HUES48 (cell line): Measurements from ENCODE around the gene PITPNC1.

Experiments
- H3K27ac ChIP-seq: one replicate; pipeline ENCODE4 v1.7.0; 2013; ENCODE audit warnings: low read depth, low read length, inconsistent platforms
- H3K27me3 ChIP-seq: 2 replicates; pipeline ENCODE4 v1.6.1; 2013; ENCODE audit warnings: mild to moderate bottlenecking, low read length; ENCODE audit not compliant: control insufficient read depth, insufficient read depth
- H3K36me3 ChIP-seq: 2 replicates; pipeline ENCODE4 v1.6.1; 2013; ENCODE audit warnings: low read length; ENCODE audit not compliant: control insufficient read depth, insufficient read depth
- H3K4me1 ChIP-seq: 2 replicates; pipeline ENCODE4 v1.6.1; 2013; ENCODE audit warnings: mild to moderate bottlenecking, low read length; ENCODE audit not compliant: control insufficient read depth, insufficient read depth
- H3K4me3 ChIP-seq: 2 replicates; pipeline ENCODE4 v1.5.1; 2013; ENCODE audit warnings: mild to moderate bottlenecking, low read depth, low read length
- H3K9ac ChIP-seq: 2 replicates; pipeline ENCODE4 v1.6.1; 2013; ENCODE audit warnings: mild to moderate bottlenecking, low read depth, low read length, moderate library complexity
- H3K9me3 ChIP-seq: 2 replicates; pipeline ENCODE4 v1.6.1; 2013; ENCODE audit warnings: low read length; ENCODE audit not compliant: control insufficient read depth, insufficient read depth

Gene PITPNC1

DNA sequence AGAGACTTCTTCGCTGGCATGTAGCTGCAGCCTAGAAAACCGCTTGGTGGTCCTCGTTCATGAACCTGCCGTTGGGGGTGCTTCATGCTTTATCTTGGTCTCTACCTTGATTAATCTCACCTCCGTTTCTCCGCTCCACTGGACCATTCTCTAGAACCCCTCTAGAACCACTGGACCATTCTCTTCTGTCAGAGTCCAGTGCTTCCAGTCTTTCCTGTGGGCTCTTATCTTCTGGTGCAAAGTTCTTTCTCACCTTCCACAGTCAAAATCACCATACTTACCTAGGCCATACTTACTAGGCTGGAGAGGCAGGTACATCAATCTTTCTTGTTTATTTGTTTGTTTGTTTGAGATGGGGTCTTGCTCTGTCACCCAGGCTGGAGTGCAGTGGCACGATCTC, 71.4 kb downstream of the PITPNC1 start:
- Histone ChIP-seq H3K9ac (no peak overlapping the region), H3K4me1 (peaks cover 21% of the 10 kb centered on the region)

DNA sequence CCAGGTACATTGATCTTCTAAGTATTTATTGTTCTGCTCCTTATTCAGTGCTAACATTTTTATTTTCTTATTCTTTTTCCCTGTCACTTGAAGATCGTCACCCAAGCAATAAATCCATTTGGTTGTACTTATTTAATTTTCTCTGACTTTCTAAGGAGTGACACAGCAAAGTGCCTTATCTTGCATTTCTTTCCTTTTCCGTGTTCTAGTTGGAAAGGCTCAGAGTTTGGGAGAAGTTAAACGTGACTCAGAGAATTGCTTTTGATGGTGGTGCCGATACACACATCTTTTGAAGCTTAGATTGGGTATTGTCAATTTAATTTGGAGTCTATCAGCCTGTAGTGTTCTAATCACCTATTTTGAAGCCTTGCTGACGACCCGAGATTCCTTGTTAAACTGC, 72.0 kb downstream of the PITPNC1 start:
- peaks cover 21% of the 10 kb centered on the region for H3K4me1 ChIP-seq
- no peaks in the 10 kb centered on the region for H3K36me3 ChIP-seq
- no peak overlapping the region for H3K4me3 ChIP-seq
- no peak overlapping the region for H3K27ac ChIP-seq
- no peak overlapping the region for H3K9ac ChIP-seq
- H3K27me3 ChIP-seq = no peaks in the 10 kb centered on the region
- no peaks in the 10 kb centered on the region for H3K9me3 ChIP-seq

More for the DNA sequence above, 71.4 kb downstream of the PITPNC1 start:
- H3K27ac ChIP-seq = no peak overlapping the region
- H3K36me3 ChIP-seq = no peaks in the 10 kb centered on the region
- H3K27me3 ChIP-seq = no peaks in the 10 kb centered on the region
- H3K9me3 ChIP-seq = no peaks in the 10 kb centered on the region
- no peak overlapping the region for H3K4me3 ChIP-seq

DNA sequence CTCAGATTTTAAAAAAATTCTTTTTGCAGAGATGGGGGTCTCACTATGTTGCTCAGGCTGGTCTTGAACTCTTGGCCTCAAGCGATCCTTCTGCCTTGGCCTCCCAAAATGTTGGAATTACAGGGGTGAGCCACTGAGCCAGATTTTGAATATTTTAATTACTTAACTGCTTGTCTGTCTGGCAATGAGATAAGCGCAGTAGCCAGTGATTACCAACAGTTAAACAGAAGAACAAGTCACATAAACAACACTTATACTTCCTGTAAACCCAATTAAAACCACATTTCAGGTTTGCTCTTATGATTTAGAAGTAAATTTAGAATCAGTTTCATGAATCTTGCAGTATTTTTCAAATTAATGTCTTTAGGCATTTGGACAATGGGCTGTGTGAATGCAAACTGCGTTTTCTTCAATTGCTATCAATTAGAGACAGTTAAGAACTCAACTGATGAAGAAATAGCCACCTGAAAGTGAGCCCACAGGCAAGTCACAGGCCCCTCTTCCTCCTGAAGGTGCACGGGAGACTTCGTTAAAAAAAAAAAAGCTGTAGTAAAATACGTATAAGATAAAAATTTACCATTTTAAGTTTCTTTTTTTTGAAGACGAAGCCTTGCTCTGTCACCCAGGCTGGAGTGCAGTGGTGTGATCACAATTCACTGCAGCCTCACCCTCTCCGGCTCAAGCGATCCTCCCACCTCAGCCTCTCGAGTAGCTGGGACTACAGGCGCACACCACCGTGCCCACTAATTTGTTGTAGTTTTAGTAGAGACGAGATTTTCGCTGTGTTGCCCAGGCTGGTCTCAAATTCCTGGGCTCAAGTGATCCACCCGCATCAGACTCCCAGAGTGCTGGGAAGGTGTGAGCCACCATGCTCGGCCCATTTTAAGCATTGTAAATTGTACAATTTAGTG, 73.0 kb downstream of the PITPNC1 start:
- H3K27ac ChIP-seq = no peak overlapping the region
- H3K9me3 ChIP-seq = no peaks in the 10 kb centered on the region
- no peaks in the 10 kb centered on the region for H3K27me3 ChIP-seq

DNA sequence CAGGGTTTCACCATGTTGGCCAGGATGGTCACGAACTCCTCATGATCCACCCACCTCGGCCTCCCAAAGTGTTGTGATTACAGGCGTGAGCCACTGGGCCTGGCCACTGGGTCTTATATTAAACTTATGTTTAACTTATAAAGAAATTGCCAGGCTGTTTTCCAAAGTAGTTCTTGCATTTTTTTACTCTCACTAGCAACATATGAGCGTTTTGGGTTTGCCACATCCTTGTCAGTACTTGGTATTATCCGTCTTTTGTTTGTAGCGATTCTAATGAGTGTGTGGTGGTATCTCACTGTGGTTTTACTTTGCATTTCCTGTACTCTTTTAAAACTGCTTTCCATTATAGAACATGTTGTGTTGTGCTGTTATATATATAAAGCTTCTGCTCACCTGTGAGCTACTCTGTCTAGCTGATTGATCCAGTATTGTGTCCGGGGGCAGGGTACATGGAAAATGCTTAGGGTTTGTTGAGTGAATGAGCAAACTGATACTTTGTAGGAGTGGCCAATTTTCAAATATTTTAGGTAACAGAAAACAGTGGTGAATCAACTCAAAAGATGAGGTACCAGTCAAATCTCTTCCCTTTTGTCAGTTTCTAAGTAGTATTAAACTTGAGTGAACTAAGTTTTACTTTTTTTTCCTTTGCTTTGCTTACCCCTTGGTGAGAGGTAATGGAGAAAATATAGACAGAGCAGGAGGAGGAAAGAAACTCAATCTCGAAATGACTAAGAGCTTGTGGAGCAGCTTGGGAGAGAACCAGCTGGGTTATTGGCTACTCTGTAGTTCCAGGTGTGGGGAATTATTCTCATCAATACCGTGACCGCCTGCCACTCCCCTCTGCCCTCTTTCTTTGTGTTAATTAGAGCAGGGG, 75.8 kb downstream of the PITPNC1 start:
- H3K4me3 ChIP-seq = no peak overlapping the region
- H3K9ac ChIP-seq = no peak overlapping the region
- H3K4me1 ChIP-seq = 0 out of 2 replicates have a peak, but pooled peaks cover 7% of the 10 kb centered on the region
- no peaks in the 10 kb centered on the region for H3K36me3 ChIP-seq
- no peaks in the 10 kb centered on the region for H3K9me3 ChIP-seq
- no peaks in the 10 kb centered on the region for H3K27me3 ChIP-seq
- no peak overlapping the region for H3K27ac ChIP-seq

More for the DNA sequence above, 73.0 kb downstream of the PITPNC1 start:
- Histone ChIP-seq H3K9ac (no peak overlapping the region), H3K4me1 (peaks cover 18% of the 10 kb centered on the region), H3K4me3 (no peak overlapping the region), H3K36me3 (no peaks in the 10 kb centered on the region)

DNA sequence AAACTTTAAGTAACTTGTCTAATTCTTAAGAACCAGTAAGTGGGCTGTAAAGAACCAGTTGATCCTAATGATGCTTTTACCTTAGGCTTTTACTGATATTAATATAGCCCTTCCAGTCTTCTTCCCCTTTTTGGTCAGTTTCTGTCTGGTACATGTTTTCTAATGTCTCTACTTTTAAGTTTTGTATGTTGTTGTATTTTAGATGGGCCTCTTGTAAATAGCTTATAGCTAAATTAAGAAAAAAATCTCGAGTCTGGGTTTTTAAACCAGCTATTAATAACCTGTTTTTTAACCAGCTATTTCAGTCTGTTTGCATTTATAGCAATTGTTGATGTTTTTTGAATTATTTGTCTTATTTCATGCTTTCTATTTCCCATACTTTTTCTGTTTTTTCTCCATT, 79.0 kb downstream of the PITPNC1 start:
- 0 out of 2 replicates have a peak, but pooled peaks cover 7% of the 10 kb centered on the region for H3K4me1 ChIP-seq

DNA sequence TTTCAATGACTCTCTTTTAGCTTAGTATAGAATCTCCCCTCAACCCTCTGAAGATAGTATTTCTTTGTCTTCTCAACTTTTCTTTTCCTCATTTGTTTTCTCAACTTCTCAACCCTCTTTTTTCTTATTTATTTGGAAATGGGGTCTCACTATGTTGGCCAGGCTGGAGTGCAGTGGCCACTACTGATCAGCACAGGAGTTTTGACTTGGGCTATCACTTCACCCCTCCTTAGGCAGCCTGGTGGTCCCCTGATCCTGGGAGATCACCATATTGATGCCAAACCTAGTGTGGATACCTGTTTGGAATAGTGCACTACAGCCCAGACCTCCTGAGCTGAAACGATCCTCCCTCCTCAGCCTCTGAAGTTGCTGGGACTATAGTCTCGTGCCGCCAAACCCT, 79.8 kb downstream of the PITPNC1 start:
- H3K4me3 ChIP-seq = no peak overlapping the region
- no peak overlapping the region for H3K27ac ChIP-seq
- no peak overlapping the region for H3K9ac ChIP-seq
- H3K27me3 ChIP-seq = no peaks in the 10 kb centered on the region
- 0 out of 2 replicates have a peak, but pooled peaks cover 7% of the 10 kb centered on the region for H3K4me1 ChIP-seq
- no peaks in the 10 kb centered on the region for H3K9me3 ChIP-seq
- no peaks in the 10 kb centered on the region for H3K36me3 ChIP-seq

More for the DNA sequence above, 79.0 kb downstream of the PITPNC1 start:
- Histone ChIP-seq H3K9ac (no peak overlapping the region), H3K27me3 (no peaks in the 10 kb centered on the region), H3K9me3 (no peaks in the 10 kb centered on the region), H3K27ac (no peak overlapping the region), H3K4me3 (no peak overlapping the region), H3K36me3 (no peaks in the 10 kb centered on the region)

DNA sequence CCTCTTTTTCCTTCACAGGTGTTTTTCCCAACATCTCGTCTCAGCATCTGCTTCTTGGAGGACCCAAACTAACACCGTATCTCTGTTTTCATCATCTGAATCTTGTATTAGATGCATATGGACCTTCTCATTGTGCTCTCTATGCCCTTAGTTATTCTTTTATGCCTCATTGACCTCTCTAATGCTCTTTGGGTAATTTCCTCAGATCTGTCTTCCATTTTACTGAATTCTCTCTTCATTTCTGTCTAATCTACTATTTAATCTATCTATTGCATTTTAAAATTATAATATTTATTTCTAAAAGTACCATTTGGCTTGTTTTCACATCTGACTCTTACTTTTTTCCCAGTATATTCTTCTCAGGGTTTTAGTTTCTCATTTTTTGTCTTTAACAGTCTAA, 81.1 kb downstream of the PITPNC1 start:
- Histone ChIP-seq H3K27ac (no peak overlapping the region), H3K9ac (no peak overlapping the region), H3K4me1 (0 out of 2 replicates have a peak, but pooled peaks cover under 1% of the 10 kb centered on the region), H3K36me3 (no peaks in the 10 kb centered on the region), H3K9me3 (no peaks in the 10 kb centered on the region), H3K4me3 (no peak overlapping the region), H3K27me3 (no peaks in the 10 kb centered on the region)

DNA sequence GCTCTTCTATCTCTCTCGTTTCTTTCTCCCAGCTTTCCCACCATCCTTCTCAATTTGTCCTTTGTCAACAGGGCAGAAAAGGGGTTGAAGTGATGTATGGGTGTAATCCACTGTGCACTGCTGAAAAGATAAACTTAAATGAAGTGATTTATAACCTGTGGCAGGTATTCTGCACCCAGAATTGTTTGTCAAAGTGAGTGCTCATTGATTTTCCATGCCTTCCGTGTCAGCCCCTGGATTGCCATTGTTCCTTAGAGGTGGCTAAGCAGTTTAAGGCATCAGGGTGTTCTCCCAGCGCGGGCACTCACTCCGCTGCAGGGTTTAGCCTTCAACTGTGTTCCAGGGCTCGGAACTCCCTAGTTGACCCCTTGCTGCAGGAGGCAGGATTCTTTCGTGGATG, 82.9 kb downstream of the PITPNC1 start:
- H3K4me3 ChIP-seq = no peak overlapping the region
- H3K9ac ChIP-seq = no peak overlapping the region
- H3K27me3 ChIP-seq = no peaks in the 10 kb centered on the region
- no peak overlapping the region for H3K27ac ChIP-seq
- H3K4me1 ChIP-seq = peaks cover under 1% of the 10 kb centered on the region; the same call in 1 of the 2 replicates
- no peaks in the 10 kb centered on the region for H3K36me3 ChIP-seq
- H3K9me3 ChIP-seq = no peaks in the 10 kb centered on the region

DNA sequence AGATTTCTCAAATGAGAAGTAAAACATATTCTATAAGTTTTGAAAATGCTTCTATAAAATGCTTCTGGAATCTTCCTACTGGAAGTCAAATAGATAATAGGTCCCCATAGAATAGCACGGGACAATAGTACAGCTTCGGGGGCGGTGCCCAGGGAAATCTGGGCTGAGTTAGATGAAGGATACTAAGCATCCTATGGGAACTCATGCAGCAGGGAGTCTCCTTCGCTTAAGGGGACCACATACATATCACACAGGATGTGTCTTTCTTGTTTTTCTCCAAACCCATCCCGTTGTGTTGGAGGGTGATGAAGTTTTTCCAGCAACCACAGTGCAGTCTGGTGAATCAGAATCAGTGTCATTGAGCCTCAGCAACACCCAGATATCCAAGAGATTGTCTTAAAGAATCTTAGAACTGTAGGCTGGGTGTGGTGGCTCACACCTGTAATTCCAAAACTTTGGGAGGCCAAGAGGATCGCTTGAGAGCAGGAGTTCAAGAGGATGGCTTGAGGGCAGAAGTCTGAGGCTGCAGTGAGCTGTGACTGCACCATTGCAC, 84.2 kb downstream of the PITPNC1 start:
- H3K9ac ChIP-seq = no peak overlapping the region
- H3K9me3 ChIP-seq = no peaks in the 10 kb centered on the region
- no peaks in the 10 kb centered on the region for H3K36me3 ChIP-seq
- H3K4me3 ChIP-seq = no peak overlapping the region
- H3K27ac ChIP-seq = no peak overlapping the region
- peaks cover 10% of the 10 kb centered on the region for H3K4me1 ChIP-seq
- no peaks in the 10 kb centered on the region for H3K27me3 ChIP-seq

DNA sequence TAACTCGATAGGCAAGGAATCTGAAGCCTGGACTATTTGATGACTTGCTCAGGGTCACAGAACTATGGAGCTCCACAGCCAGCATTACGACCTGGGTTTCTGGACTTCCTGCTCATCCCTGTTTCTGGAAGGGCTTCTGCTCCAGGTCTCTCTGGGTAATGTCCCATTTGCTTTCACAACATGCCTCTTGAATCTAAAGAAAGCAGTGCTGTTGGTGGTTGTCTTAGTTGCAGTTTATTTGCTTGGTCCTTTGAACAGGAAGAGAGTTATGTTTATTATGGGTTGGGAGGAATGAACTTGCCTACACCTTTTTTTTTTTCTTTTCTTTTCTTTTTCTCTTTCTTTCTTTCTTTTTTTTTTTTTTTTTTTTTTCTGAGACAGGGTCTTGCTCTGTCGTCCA, 84.8 kb downstream of the PITPNC1 start:
- Histone ChIP-seq H3K27ac (no peak overlapping the region), H3K9me3 (no peaks in the 10 kb centered on the region), H3K27me3 (no peaks in the 10 kb centered on the region), H3K4me3 (no peak overlapping the region), H3K4me1 (peaks cover 16% of the 10 kb centered on the region), H3K9ac (no peak overlapping the region), H3K36me3 (no peaks in the 10 kb centered on the region)
